ACC112 (cell line): ENCODE results near the gene DMBT1.

Experiments
- H2AFZ ChIP-seq: fragments of 200-600 bp; sonication (generic); one replicate; pipeline ENCODE4 v1.6.0; 2017; ENCODE audit warnings: antibody characterized with exemption, low read length; ENCODE audit not compliant: unreplicated experiment
- H3K27ac ChIP-seq: fragments of 200-600 bp; sonication (generic); 2 replicates; pipeline ENCODE4 v1.5.1; 2014; ENCODE audit warnings: low read depth, mild to moderate bottlenecking, antibody characterized with exemption, low read length, moderate library complexity
- H3K27me3 ChIP-seq: fragments of 200-600 bp; sonication (generic); 2 replicates; pipeline ENCODE4 v1.6.1; 2014; ENCODE audit warnings: mild to moderate bottlenecking, antibody characterized with exemption, low read length, moderate library complexity, mixed read lengths; ENCODE audit not compliant: insufficient read depth
- H3K36me3 ChIP-seq: fragments of 200-600 bp; sonication (generic); 2 replicates; pipeline ENCODE4 v1.6.1; 2016; ENCODE audit warnings: mild to moderate bottlenecking, antibody characterized with exemption, low read length, moderate library complexity, mixed read lengths; ENCODE audit not compliant: insufficient read depth
- H3K4me1 ChIP-seq: fragments of 200-600 bp; sonication (generic); one replicate; pipeline ENCODE4 v1.6.1; 2016; ENCODE audit warnings: low read length, mixed read lengths; ENCODE audit not compliant: insufficient read depth, unreplicated experiment, control insufficient read depth
- H3K4me3 ChIP-seq: fragments of 200-600 bp; sonication (generic); 2 replicates; pipeline ENCODE4 v1.5.1; 2014; ENCODE audit warnings: mild to moderate bottlenecking, low read depth, low read length
- H3K79me2 ChIP-seq: fragments of 200-600 bp; sonication (generic); one replicate; pipeline ENCODE4 v1.6.0; 2016; ENCODE audit warnings: low read length; ENCODE audit not compliant: control insufficient read depth, unreplicated experiment, insufficient read depth

DMBT1 gene

DNA sequence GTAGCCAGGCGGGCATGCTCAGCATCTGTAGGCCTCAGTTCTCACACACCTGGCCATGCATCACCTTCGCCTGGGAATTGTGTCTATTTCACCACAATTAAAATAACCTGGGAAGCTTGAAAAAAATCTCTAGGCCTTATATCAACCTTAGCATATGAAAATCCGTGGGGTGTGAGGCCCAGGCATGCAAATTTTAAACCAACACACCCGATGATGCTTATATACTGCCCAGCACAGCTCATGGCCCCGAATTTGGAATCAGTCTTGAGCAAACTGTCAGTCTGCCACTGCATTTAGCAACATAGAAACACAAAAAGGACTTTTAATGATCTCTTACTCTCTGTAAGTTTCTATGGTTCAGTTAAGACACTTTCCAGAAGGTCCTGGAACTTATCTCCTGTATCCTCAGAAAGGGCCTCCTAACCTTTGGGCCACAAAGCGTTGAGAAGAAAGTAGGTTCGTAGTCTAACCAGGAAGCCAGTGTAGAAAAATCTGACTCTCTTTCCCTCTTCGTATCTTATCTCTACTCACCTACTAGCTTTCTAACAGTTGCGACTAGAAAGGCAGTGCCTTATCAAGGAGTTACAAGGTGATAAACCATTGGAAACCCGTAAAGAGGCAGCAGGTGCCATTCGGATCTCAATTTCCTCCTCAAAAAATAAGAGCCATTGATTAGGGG is 12.0 kb upstream of the DMBT1 start:
- Histone ChIP-seq H3K27ac (no peak overlapping the region), H3K36me3 (no peaks in the 10 kb centered on the region), H3K4me1 (no peaks in the 10 kb centered on the region), H2AFZ (no peak overlapping the region), H3K4me3 (no peak overlapping the region), H3K79me2 (no peaks in the 10 kb centered on the region), H3K27me3 (no peaks in the 10 kb centered on the region)

DNA sequence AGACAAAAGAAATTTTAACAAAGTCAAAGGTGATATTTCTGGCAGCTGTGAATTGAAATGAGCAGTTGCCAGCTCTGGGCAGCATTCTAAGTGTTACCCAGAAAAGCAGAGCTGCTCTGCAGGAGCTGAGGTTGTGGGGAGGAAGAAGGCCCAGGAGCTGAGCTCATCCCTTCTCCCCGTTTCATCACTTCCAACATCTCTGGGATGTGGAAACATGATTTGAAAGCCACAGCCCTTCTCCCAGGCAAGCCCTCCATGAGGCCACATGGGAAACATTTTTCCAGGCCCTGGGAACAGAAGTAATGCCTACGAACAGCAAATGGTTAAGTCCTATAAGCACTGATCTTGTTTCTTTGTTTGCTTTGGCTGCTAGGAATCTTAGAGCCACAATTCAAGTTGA is 10.9 kb upstream of the DMBT1 start:
- no peaks in the 10 kb centered on the region for H3K27me3 ChIP-seq
- no peak overlapping the region for H3K27ac ChIP-seq
- H3K4me1 ChIP-seq, result no peaks in the 10 kb centered on the region
- H3K79me2 ChIP-seq, result no peaks in the 10 kb centered on the region
- no peak overlapping the region for H3K4me3 ChIP-seq
- H2AFZ ChIP-seq, result no peak overlapping the region
- H3K36me3 ChIP-seq, result no peaks in the 10 kb centered on the region

GRCh38 chr10:122550427-122550826 is 10.1 kb upstream of the DMBT1 start:
- no peak overlapping the region for H2AFZ ChIP-seq
- no peaks in the 10 kb centered on the region for H3K79me2 ChIP-seq
- no peak overlapping the region for H3K4me3 ChIP-seq
- H3K27me3 ChIP-seq, result no peaks in the 10 kb centered on the region
- H3K4me1 ChIP-seq, result no peaks in the 10 kb centered on the region
- H3K27ac ChIP-seq, result no peak overlapping the region
- no peaks in the 10 kb centered on the region for H3K36me3 ChIP-seq

- no peaks in the 10 kb centered on the region for H3K4me1 ChIP-seq
- H3K79me2 ChIP-seq, result no peaks in the 10 kb centered on the region
- no peak overlapping the region for H2AFZ ChIP-seq
- no peaks in the 10 kb centered on the region for H3K27me3 ChIP-seq
- H3K36me3 ChIP-seq, result no peaks in the 10 kb centered on the region
- no peak overlapping the region for H3K4me3 ChIP-seq
- H3K27ac ChIP-seq, result no peak overlapping the region
These were observed 9.6 kb upstream of the DMBT1 start for GRCh38 chr10:122550983-122551382.

GRCh38 chr10:122551450-122551849 is 9.1 kb upstream of the DMBT1 start:
- no peak overlapping the region for H2AFZ ChIP-seq
- H3K79me2 ChIP-seq, result no peaks in the 10 kb centered on the region
- H3K4me1 ChIP-seq, result no peaks in the 10 kb centered on the region
- no peaks in the 10 kb centered on the region for H3K27me3 ChIP-seq
- H3K27ac ChIP-seq, result no peak overlapping the region
- H3K4me3 ChIP-seq, result no peak overlapping the region
- H3K36me3 ChIP-seq, result no peaks in the 10 kb centered on the region

- no peak overlapping the region for H2AFZ ChIP-seq
- H3K27ac ChIP-seq, result no peak overlapping the region
- H3K79me2 ChIP-seq, result no peaks in the 10 kb centered on the region
- H3K4me1 ChIP-seq, result no peaks in the 10 kb centered on the region
- no peaks in the 10 kb centered on the region for H3K27me3 ChIP-seq
- H3K36me3 ChIP-seq, result no peaks in the 10 kb centered on the region
- H3K4me3 ChIP-seq, result no peak overlapping the region
These were observed 7.2 kb upstream of the DMBT1 start for GRCh38 chr10:122553341-122553740.

- H3K27me3 ChIP-seq, result peaks cover under 1% of the 10 kb centered on the region
- no peaks in the 10 kb centered on the region for H3K4me1 ChIP-seq
- no peak overlapping the region for H3K4me3 ChIP-seq
- no peak overlapping the region for H3K27ac ChIP-seq
- H3K79me2 ChIP-seq, result no peaks in the 10 kb centered on the region
- H3K36me3 ChIP-seq, result no peaks in the 10 kb centered on the region
- H2AFZ ChIP-seq, result no peak overlapping the region
These were observed 6.2 kb upstream of the DMBT1 start for GRCh38 chr10:122554131-122555036.

- Histone ChIP-seq H3K79me2 (no peaks in the 10 kb centered on the region), H3K36me3 (no peaks in the 10 kb centered on the region), H3K4me3 (no peak overlapping the region), H3K4me1 (no peaks in the 10 kb centered on the region), H3K27ac (no peak overlapping the region), H2AFZ (no peak overlapping the region), H3K27me3 (peaks cover 11% of the 10 kb centered on the region)
These were observed 5.1 kb upstream of the DMBT1 start for GRCh38 chr10:122555442-122555841.

- H3K36me3 ChIP-seq, result no peaks in the 10 kb centered on the region
- H3K27ac ChIP-seq, result no peak overlapping the region
- no peaks in the 10 kb centered on the region for H3K4me1 ChIP-seq
- H2AFZ ChIP-seq, result no peak overlapping the region
- H3K79me2 ChIP-seq, result no peaks in the 10 kb centered on the region
- H3K27me3 ChIP-seq, result peaks cover 26% of the 10 kb centered on the region
- no peak overlapping the region for H3K4me3 ChIP-seq
These were observed 3.0 kb upstream of the DMBT1 start for GRCh38 chr10:122557516-122557915.

DNA sequence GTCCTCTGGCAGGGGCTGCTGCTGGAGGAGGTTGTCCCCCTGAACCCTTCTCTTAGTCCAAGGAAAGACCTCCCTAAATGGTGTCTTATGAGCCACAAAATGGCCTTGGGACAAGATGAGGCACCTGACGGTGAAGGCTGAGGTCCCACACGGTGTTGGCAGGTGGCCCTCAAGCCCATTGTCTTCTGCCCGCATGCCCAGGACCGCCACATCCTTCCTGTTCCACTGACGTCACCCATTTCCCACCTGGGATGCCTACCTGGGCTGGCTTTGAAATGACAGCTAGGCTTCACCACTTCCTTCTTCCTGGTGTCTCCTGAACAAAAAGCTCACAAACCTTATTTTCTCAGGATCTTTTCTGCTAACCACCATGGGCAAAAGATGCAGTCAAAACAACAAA is 2.1 kb upstream of the DMBT1 start:
- no peaks in the 10 kb centered on the region for H3K36me3 ChIP-seq
- H3K27ac ChIP-seq, result no peak overlapping the region
- no peaks in the 10 kb centered on the region for H3K79me2 ChIP-seq
- no peak overlapping the region for H2AFZ ChIP-seq
- H3K27me3 ChIP-seq, result peaks cover 32% of the 10 kb centered on the region
- H3K4me1 ChIP-seq, result no peaks in the 10 kb centered on the region
- no peak overlapping the region for H3K4me3 ChIP-seq

- H3K27ac ChIP-seq, result no peak overlapping the region
- peaks cover 32% of the 10 kb centered on the region for H3K27me3 ChIP-seq
- no peaks in the 10 kb centered on the region for H3K4me1 ChIP-seq
- no peaks in the 10 kb centered on the region for H3K36me3 ChIP-seq
- H2AFZ ChIP-seq, result no peak overlapping the region
- no peak overlapping the region for H3K4me3 ChIP-seq
- no peaks in the 10 kb centered on the region for H3K79me2 ChIP-seq
These were observed 1.3 kb upstream of the DMBT1 start for GRCh38 chr10:122559228-122559627.
